Mucosa of gallbladder (tissue), 1 donor: ENCODE results near the gene CDK6. TPM values are rescaled to one million over a fixed set of nuclear protein-coding genes. Genes with fewer than 3 reads are reported as not detected.
"Not testable (repeated sequence)": the region's sequence is repeated elsewhere in the genome, so short reads cannot be mapped to it uniquely, and the experiment has no call there.

Experiments
- DNase-seq: peaks from one replicate; pipeline ENCODE4 v3.0.0-alpha.2; 2020; ENCODE audit warnings: low spot score
- total RNA-seq: library from RNA; stranded (reverse); gene quantifications from one replicate; pipeline ENCODE4 v1.2.1, GENCODE V29; 2021
- donor health status: DM: no; HTN: no; CAD: no.

CDK6 gene
- total RNA-seq, 1 donor from 2014 or later = 23.6 TPM

DNA sequence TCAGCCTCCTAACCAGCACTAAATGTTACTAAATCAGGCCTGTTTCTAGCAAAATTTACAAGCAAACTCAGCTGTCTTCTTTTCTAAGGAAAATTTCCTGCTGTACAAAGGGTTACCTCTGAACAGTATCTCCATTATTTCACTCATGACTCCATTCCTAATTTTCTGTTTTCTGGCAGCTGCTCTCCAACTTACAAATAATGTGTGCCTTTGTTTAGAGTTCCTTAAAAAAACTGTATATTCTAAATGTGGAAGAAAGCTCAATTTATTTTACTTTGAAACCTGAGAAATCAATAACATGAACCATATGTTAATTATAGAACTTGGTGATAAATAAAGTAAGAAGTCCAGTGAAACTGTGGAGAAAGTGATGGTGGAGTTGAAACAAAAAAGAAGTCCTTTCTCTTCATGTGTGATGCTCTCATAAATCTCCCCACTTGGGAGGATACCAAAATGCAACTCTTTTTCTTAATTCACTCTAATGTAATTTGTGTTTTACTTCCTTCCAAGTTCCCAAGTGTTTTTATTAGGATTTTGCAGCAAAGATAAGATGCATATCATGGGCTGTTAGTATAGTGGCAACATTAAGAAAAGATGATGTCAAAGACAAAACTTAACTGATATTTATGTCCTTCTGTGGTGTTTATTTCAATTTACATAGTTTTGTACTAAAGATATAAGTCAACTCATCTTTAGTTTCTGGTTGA, 74.8 kb downstream of the CDK6 start:
- no peak for DNase-seq

DNA sequence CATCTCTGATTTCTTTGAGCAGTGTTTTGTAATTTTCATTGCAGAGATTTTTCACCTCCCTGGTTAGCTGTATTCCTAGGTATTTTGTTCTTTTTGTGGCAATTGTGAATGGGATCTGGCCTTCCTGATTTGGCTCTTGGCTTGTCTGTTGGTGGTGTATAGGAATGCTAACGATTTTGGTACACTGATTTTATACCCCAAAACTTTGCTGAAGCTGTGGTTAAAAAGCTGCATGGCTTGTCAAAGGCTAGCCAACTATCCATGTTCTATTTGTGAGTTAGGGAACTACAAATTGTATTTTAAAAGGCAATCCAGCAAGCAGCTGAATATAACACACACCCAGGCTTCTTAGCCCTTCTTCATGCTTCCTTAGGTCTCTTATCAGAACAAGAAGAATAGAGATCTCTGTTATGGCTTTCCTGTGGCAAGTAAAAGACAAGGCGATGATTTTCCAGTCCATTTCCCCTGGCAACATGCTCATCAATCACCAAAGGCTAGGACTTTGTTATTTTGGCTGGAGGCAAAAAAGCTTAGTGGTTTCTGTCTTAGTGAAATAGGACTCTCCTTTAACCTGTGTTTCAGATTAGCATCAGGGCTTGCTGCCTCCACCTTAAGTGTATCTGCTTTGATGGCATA, 77.5 kb downstream of the CDK6 start:
- no peak for DNase-seq

DNA sequence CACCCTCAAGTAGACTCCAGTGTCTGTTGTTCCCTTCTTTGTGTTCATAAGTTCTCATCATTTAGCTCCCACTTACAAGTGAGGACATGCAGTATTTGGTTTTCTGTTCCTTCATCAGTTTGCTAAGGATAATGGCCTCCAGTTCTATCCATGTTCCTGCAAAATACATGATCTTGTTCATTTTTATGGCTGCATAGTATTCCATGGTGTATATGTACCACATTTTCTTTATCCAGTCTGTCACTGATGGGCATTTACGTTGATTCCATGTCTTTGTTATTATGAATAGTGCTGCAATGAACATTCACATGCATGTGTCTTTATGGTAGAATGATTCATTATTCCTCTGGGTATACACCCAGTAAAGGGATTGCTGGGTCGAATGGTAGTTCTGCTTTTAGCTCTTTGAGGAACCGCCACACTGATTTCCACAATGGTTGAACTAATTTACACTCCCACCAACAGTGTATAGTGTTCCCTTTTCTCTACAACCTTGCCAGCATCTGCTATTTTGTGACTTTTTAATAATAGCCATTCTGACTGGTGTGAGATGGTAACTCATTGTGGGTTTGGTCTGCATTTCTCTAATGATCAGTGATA, 79.0 kb downstream of the CDK6 start:
- not testable (repeated sequence) for DNase-seq

DNA sequence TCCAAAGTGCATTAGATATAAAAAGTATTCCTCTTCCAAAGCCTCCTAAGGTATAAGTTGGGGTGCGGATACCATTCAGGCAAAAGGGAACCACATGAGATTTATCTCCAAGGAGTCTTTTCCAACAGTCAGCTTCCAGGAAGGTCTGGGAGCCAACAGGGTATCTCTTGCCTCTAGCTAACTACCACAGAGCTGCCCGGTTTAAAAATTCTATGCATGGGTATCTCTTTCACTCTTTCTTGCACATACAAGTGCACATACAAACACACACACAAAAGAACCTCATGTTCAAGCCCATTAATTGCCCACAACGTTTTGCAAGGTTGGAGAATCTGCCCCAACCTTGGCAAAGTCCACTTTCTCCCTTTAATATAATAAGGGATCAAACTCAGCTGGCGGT, 80.7 kb downstream of the CDK6 start:
- no peak for DNase-seq

DNA sequence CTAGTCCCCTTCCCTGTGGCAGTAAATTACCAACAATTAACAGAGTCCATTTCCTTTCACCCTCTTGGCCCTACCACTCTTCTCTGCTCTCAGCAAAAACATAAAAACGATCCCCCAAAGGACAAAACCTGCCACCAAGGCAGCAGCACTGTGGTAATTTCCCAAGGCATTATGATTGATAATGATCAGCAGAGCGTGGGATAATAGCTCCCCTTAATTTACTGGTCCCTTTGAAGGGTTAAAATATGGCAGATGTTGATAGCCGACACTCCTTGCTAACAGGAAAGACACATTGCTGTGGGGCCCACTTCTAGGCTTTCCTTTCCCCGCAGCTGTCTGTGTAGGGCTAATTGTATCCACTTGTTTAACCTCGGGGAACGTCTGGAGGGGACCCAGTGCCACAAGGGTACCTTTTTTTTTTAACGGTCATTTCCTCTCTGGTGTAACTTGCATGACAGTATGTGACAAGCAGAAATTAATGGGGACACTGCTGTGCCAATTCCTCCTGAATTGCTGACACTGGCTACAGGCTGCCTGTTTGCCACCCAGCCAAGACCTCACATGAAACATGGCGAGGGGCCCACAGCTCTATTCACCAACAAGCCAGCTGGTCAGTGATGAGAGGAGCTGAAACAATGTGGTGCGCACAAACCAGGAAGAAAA, 81.3 kb downstream of the CDK6 start:
- no peak for DNase-seq

DNA sequence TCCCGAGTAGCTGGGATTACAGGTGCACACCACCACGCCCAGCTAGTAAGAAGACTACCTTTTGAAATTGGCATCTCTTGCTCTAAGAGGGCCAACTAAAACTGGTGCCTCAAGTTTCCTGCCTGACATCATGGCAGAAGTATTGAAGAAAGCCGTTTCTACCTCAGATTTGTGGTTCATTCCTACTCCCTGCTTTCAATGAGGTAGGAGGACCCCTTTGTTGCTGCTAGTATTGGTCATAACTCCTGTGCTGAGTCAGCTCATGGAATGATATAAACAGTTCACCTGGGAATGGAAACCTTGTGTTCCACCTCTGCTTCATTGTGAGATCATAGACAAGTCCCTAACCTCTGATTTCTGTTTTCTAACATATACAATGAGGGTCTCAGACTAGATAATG, 82.8 kb downstream of the CDK6 start:
- no peak for DNase-seq

DNA sequence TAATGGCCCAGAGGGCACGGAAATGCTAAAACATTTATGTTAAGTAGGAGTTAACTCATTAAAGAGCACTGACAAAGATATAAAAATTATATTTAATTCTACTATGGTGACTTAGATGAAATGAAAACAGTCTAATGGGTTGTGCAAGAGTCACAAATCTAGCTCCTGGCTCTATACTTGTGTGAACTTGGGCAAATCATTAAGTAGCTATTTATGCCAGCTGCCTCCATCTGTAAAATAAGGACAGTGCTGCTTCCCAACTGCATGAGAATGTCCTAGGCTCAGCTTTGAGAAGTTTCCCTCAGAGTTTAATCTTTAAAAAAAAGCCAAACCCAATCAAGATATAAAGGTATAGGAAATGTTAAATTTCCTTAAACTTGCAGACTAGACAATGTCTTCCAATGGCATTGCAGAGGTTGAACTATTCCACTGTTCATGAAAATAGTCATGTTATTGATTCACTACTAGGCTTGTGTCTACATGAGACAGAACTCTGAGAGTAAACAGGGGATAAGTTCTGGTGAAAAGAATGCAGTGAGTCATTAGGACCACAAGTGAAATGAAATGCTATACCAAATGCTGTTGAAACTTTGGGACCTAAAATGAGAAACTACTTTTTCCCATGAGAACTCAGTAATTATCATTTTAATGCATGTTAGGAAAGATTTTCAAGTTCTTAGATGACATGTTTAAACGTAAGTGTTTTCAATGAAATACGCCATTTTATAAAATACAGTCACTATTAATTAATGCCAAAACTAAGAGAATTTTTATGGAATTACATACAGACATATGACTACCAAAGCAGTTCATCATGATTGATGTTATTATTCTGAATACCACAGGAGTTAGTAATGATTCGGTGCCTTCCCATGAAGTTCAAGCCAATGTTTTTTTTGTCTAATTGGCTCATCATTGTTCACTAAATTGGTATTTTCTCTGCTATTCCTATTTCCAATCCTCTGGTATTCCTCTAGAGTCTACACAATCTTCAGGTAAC, 84.2 kb downstream of the CDK6 start:
- DNase-seq = no peak

DNA sequence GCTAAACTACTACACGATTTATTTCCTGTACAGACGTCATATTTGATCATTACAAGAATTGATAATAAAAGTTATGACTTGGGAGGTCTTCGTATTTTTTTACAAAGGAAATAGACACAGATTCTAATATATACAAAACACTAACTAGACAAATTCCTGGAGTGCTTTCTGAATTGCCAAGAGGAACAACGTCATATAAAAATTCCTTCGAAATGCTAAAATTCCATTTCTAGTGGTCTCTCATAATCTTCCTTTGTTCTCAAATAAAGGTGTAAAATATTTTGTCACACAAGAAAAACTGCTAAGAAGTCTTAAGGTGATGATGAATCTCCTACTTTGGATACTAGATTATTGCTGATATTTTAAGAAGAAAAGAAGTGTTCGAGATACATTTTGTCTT, 85.4 kb downstream of the CDK6 start:
- no peak for DNase-seq

DNA sequence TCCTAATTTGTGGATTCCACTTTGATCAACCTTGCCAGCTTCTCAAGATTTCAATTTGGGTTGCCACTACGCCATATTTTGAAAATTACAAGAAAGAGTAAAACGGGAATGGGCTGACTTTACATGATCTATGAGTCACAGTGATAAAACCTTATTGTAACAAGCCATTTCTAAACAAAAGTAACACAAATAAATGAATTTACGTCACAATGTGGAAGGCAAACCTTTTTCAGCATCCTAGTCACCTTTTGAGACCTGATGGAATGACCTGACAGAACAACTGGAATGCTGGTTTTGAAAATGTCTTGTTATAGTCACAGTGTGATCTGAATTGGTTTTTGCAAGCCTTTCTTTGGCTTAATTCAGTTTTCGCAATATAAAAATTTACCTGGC, 85.9 kb downstream of the CDK6 start:
- no peak for DNase-seq

DNA sequence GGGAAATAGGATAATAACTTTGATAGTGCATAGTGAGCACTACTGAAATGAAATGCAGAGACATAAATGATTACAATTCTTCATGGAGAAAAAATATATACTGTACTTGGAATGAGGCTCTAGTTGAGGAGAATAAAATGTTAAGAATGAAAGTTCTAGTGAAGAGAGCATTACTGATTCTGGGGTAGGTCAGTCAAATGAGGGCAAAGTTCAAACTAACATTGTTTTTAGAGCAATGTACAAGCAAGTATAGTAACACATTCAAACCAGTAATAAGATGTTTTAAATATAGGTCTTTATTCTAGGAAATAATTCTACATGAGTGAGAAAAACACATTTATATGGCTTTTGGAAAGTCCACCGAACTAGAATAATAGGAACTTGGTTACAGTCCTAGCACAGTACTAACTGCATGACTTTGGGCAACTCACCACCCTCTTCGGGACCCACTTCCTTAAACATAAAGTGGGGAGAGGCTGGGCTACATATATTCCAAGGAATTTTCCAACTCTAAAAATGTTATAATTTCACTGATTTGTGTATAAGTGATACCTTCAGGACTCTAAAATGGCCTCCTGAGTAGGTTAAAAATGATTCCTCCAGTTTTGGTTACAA, 86.4 kb downstream of the CDK6 start:
- DNase-seq = no peak

DNA sequence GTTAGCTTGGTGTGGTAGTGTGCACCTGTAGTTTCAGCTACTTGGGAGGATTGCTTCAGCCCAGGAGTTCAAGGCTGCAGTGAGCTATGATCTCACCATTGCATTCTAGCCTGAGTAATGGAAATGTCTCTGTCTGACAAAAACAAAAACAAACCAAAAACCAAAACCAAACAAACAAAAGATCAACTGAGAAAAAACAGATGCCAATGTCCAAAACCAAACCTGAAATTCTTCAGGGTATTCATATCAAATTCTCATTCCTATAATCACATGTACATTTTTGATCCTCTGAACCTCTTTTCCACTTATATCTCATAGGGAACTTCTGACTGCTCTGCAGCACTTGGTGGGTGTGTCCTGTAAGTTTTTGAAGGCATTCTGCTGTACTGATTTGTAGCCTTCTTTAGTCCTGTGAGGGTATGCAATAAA, 87.0 kb downstream of the CDK6 start:
- no peak for DNase-seq

DNA sequence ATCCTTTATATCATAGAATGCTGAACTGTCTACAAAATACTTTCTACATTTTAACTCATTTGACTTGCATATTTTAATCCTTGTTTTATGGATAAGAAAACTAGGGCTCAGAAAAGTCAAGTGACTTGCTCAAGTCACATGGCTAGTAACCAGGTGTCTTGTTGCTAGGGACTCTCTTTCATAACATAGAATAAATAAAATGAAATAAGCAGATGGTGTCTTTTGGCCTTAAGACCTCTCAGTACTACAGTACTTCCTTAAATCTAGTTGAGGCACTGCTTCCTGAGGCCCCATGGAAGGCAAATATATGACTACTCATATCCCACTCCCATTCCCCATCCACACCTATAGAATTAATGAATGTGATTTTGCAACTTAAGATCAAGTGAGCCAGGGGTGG, 87.9 kb downstream of the CDK6 start:
- no peak for DNase-seq

DNA sequence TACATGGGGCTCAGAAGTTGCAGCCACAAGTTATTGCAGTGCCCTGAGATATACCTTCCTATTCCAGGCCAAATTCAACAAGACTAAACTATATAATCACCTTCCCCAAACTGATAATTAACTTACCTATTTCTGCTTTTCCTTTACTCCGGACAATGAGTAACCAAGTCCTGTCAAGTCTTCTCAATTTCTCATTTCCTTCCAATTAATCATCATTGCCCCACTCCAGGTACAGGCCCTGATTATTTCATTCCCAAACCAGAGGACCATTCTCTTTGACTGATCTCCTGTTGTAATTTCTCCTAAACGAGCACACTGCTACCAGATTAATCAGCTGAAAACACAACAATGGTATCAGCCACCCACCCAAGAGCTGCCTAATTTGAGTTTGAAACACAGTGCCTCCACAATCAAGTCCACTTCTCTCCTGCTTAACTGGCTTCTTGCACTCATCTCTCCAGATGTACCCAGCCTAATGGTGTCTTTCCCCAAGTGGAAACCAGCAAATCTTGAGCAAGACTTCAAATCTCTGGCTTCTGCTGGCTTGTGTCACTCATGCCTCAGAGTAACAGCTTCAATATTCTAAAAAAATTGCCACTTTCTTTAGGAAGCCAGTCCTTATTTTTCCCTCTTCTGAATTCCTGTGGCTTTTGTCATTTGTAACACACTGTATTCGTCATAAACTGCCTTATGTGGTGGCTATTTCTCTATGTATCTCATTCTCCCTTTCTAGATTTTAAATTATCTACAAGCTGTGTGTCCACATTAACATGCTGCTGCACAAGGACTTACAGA, 89.1 kb downstream of the CDK6 start:
- DNase-seq = no peak

DNA sequence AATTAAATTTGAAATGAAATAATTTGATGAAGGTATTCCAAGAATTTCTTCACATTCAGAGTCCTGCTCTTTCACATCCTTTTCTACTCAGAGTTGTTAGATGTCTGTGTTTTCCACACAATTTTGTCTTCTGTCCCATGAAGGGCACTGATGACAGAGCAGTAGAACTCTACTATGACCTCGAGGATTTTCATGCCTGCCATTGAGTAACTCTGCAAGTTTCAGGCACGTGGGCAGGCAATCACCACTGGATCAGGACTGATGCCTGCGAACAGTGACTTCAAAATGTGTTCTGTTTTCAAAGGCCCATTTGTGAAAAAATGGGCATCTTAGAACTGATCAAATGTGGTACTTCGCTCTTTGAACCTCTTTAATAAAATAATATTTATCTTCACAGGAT, 91.1 kb downstream of the CDK6 start:
- no peak for DNase-seq

DNA sequence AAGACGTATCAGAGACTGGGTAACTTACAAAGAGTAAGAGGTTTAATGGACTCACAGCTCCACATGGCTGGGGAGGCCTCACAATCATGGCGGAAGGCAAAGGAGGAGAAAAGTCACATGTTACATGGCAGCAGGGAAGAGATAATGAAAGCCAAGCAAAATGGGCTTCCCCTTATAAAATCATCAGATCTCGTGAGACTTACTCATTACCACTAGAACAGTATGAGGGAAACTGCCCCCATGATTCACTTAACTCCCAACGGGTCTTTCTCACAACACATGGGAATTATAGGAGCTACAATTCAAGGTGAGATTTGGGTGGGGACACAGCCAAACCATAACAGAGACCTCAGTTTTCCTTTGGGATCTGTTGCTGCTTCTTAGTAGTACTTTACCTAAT, 92.2 kb downstream of the CDK6 start:
- not testable (repeated sequence) for DNase-seq

DNA sequence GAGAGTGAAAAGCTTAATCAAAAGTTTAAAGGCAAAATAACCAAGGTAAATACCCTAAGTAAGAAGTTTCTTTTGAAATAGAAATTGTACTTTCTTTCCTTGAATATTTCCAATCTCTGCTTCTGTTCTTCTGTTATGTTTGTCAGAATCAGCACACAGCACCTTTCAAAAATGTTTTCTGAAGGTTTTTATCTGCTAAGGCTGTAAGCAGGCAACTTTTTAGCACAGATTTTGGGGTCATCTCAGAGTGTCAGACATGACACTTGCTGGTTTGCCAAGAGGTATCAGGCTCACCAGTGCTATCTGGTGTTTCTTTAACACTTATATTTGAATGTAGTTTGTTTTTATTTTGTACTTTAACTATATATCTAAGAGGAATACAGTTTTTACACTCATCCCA, 94.2 kb downstream of the CDK6 start:
- no peak for DNase-seq

DNA sequence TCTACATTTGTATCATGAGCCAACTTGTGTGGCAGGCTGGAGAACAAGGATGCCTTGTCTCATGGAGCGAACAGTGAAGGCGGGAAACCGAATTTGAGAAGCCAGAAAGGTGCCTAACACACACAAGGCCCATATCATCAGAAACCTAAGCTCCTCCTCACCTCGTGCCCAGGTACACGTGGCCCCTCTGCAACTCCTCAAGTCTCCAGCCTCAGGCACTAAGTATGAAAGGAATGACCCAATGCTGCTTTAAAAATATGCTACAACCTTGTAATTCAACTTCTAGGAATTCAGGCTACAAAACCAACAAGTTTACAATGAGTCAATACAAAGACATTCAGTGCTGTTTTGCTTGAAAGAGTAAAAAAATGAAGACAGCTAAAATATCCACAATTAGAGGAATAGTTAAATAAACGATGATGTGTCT, 95.7 kb downstream of the CDK6 start:
- no peak for DNase-seq

DNA sequence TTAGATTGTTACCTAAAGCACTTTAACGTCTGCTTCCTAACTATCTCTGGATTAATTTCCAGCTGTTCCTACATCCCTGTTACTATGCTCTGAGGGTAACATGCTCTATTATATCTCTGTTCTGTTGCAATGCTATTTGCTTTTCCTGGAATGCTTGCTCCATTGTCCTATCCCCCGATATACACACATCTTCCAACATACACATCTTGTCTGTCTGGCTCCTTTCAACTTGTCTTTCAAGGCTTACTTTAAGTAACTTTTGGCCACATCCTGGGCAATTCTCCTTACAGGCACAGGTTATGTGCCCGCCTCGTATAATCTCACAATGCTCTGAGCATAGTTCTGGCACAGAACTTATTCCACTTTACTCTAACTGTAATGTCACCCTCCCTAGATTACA, 96.2 kb downstream of the CDK6 start:
- DNase-seq = no peak

DNA sequence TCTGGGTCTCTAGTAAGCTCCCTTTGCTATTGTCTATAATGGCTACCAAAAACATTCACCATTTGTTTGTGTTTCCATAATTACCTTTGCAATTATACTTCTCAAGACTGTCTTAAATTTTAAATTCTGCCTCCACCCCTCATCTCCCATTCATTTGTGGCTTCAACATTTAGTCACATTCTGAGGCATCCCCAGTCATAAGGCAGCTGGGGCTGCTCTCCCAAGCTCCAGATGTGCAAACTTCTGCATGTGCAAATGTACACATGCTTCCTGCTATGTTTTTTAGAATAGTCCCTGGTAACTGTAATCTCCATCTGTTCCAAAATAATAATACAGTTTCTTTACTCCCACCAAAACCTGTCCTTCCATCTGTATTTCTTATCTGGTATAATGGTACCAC, 97.3 kb downstream of the CDK6 start:
- no peak for DNase-seq

DNA sequence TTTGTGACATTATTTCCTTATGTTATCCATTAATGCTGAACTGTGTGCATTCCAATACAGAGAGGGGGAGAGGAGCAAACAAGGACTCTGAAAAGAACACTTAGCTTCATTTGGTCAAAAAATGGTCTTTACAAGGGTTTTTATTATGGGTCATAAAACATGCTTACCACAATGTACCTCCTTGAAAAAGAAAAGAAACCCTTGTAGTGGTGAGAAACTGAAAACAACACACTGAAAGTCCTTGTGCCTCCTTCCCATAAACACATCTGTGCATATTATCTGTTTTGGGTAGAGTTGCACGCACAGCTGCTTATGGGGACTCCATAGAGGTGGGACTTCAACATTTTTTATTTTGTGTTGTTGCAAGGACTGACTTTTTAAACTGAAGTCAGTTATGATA, 98.7 kb downstream of the CDK6 start:
- no peak for DNase-seq
